Trophoblast cell (in vitro differentiated cells and primary cell): ENCODE results near the gene SIRPD.

ENCODE experiments used
- DNase-seq, 2 donors: peaks; one replicate each; pipeline ENCODE4 v3.0.0-alpha.2; 2016
- H2AFZ ChIP-seq: 2 replicates; pipeline ENCODE4 v1.6.1; 2013; ENCODE audit warnings: low read length, moderate library complexity, mild to moderate bottlenecking; ENCODE audit not compliant: insufficient read depth, poor library complexity
- H2AK5ac ChIP-seq: 2 replicates; pipeline ENCODE4 v1.6.1; 2013; ENCODE audit warnings: mild to moderate bottlenecking, low read length
- H2BK120ac ChIP-seq: 2 replicates; pipeline ENCODE4 v1.6.1; 2013; ENCODE audit warnings: low read length, mild to moderate bottlenecking, moderate library complexity; ENCODE audit not compliant: insufficient read depth, poor library complexity
- H2BK12ac ChIP-seq: 2 replicates; pipeline ENCODE4 v1.6.1; 2013; ENCODE audit warnings: mild to moderate bottlenecking, low read length, moderate library complexity
- H2BK5ac ChIP-seq: 2 replicates; pipeline ENCODE4 v1.6.1; 2013; ENCODE audit warnings: low read length, low read depth, moderate library complexity, mild to moderate bottlenecking; ENCODE audit not compliant: poor library complexity
- H3K14ac ChIP-seq: 2 replicates; pipeline ENCODE4 v1.6.1; 2013; ENCODE audit warnings: mild to moderate bottlenecking, low read length
- H3K18ac ChIP-seq: 2 replicates; pipeline ENCODE4 v1.6.1; 2013; ENCODE audit warnings: mild to moderate bottlenecking, low read length
- H3K23ac ChIP-seq: 2 replicates; pipeline ENCODE4 v1.6.1; 2013; ENCODE audit warnings: low read length
- H3K27ac ChIP-seq: 2 replicates; pipeline ENCODE4 v1.5.1; 2013; ENCODE audit warnings: low read depth, mild to moderate bottlenecking, inconsistent platforms, low read length, moderate library complexity
- H3K27me3 ChIP-seq: 2 replicates; pipeline ENCODE4 v1.6.1; 2013; ENCODE audit warnings: inconsistent platforms, mild to moderate bottlenecking, low read length, moderate library complexity; ENCODE audit not compliant: insufficient read depth
- H3K36me3 ChIP-seq, 2 experiments: 1 replicate in 1 of 2; 2 replicates in 1 of 2; pipeline ENCODE4 v1.6.1; 2013; ENCODE audit warnings: low read length in 2 of 2, mild to moderate bottlenecking in 2 of 2, moderate library complexity in 1 of 2; ENCODE audit not compliant: insufficient read depth in 2 of 2, control insufficient read depth in 1 of 2
- H3K4ac ChIP-seq: 2 replicates; pipeline ENCODE4 v1.6.1; 2013; ENCODE audit warnings: low read depth, mild to moderate bottlenecking, low read length, moderate library complexity
- H3K4me1 ChIP-seq, 2 experiments: 1 replicate in 1 of 2; 2 replicates in 1 of 2; pipeline ENCODE4 v1.6.1; 2013; ENCODE audit warnings: low read length in 2 of 2, mild to moderate bottlenecking in 2 of 2, moderate library complexity in 1 of 2; ENCODE audit not compliant: insufficient read depth in 2 of 2, control insufficient read depth in 1 of 2
- H3K4me2 ChIP-seq: 2 replicates; pipeline ENCODE4 v1.6.1; 2013; ENCODE audit warnings: inconsistent platforms, mild to moderate bottlenecking, low read length, moderate library complexity
- H3K4me3 ChIP-seq: 2 replicates; pipeline ENCODE4 v1.5.1; 2013; ENCODE audit warnings: mild to moderate bottlenecking, low read depth, low read length, inconsistent platforms
- H3K79me1 ChIP-seq: one replicate; pipeline ENCODE4 v1.6.1; 2013; ENCODE audit warnings: low read length
- H3K79me2 ChIP-seq: 2 replicates; pipeline ENCODE4 v1.6.1; 2013; ENCODE audit warnings: low read length, mild to moderate bottlenecking; ENCODE audit not compliant: control insufficient read depth, insufficient read depth, poor library complexity
- H3K9ac ChIP-seq: 2 replicates; pipeline ENCODE4 v1.6.1; 2013; ENCODE audit warnings: mild to moderate bottlenecking, low read length
- H3K9me3 ChIP-seq: 2 replicates; pipeline ENCODE4 v1.6.1; 2013; ENCODE audit warnings: low read depth, mild to moderate bottlenecking, control low read depth, inconsistent platforms, low read length; ENCODE audit not compliant: insufficient read depth
- H4K12ac ChIP-seq: 2 replicates; pipeline ENCODE4 v1.6.1; 2013; ENCODE audit warnings: low read depth, mild to moderate bottlenecking, low read length, moderate library complexity
- H4K8ac ChIP-seq: 2 replicates; pipeline ENCODE4 v1.6.1; 2013; ENCODE audit warnings: low read depth, mild to moderate bottlenecking, low read length, moderate library complexity
- H4K91ac ChIP-seq: one replicate; pipeline ENCODE4 v1.6.1; 2013; ENCODE audit warnings: low read depth, mild to moderate bottlenecking, low read length, moderate library complexity
- WGBS: extraction: QIAGEN DNeasy Blood & Tissue Kit; methylation state at CpG from one replicate; pipeline ENCODE4 v1.1.7; 2013; ENCODE audit warnings: missing lambda C conversion rate; ENCODE audit not compliant: insufficient read length, insufficient coverage; ENCODE audit errors: extremely low coverage; 5-methylcytosine and 5-hydroxymethylcytosine counted together

The SIRPD gene

GRCh38 chr20:1563598-1563997, 6.1 kb upstream of the SIRPD start:
- no peak overlapping the region for H4K91ac ChIP-seq
- no peaks in the 10 kb centered on the region for H3K4me1 ChIP-seq
- H3K4me2 ChIP-seq, result no peak overlapping the region
- H3K9me3 ChIP-seq, result no peaks in the 10 kb centered on the region
- no peak overlapping the region for H2BK120ac ChIP-seq
- no peak overlapping the region for H4K8ac ChIP-seq
- no peak overlapping the region for H3K18ac ChIP-seq
- no peak overlapping the region for H2BK5ac ChIP-seq
- DNase-seq, result peak in 1 of 2 donors; percentile 0
- WGBS, result no CpG with 5 or more reads among the region's 2 CpGs
- no peaks in the 10 kb centered on the region for H3K79me2 ChIP-seq
- H3K36me3 ChIP-seq, result no peaks in the 10 kb centered on the region
- no peak overlapping the region for H4K12ac ChIP-seq
- H2BK12ac ChIP-seq, result no peak overlapping the region
- H3K4me3 ChIP-seq, result no peak overlapping the region
- H3K27ac ChIP-seq, result no peak overlapping the region
- H3K4ac ChIP-seq, result no peak overlapping the region
- H2AK5ac ChIP-seq, result no peak overlapping the region
- H3K14ac ChIP-seq, result no peak overlapping the region
- H3K27me3 ChIP-seq, result no peaks in the 10 kb centered on the region
- H3K9ac ChIP-seq, result no peak overlapping the region
- H3K79me1 ChIP-seq, result no peaks in the 10 kb centered on the region
- H2AFZ ChIP-seq, result no peak overlapping the region
- no peak overlapping the region for H3K23ac ChIP-seq

- H3K79me2 ChIP-seq, result no peaks in the 10 kb centered on the region
- H3K27me3 ChIP-seq, result no peaks in the 10 kb centered on the region
- H2BK120ac ChIP-seq, result no peak overlapping the region
- H2BK5ac ChIP-seq, result no peak overlapping the region
- H2AFZ ChIP-seq, result no peak overlapping the region
- H3K23ac ChIP-seq, result no peak overlapping the region
- H3K27ac ChIP-seq, result no peak overlapping the region
- no peaks in the 10 kb centered on the region for H3K9me3 ChIP-seq
- no peak overlapping the region for H3K4me3 ChIP-seq
- no peak overlapping the region for H4K8ac ChIP-seq
- WGBS, result no CpG with 5 or more reads among the region's 2 CpGs
- H3K18ac ChIP-seq, result no peak overlapping the region
- no peaks in the 10 kb centered on the region for H3K36me3 ChIP-seq
- H3K4me2 ChIP-seq, result no peak overlapping the region
- no peak overlapping the region for H3K9ac ChIP-seq
- DNase-seq, result peak in 1 of 2 donors; percentile 1
- no peaks in the 10 kb centered on the region for H3K4me1 ChIP-seq
- no peak overlapping the region for H4K12ac ChIP-seq
- no peak overlapping the region for H4K91ac ChIP-seq
- no peaks in the 10 kb centered on the region for H3K79me1 ChIP-seq
- H3K14ac ChIP-seq, result no peak overlapping the region
- H3K4ac ChIP-seq, result no peak overlapping the region
- no peak overlapping the region for H2AK5ac ChIP-seq
- H2BK12ac ChIP-seq, result no peak overlapping the region
These were observed 5.1 kb upstream of the SIRPD start for GRCh38 chr20:1562622-1563021.

- no peak overlapping the region for H3K4me3 ChIP-seq
- H3K4me1 ChIP-seq, result no peaks in the 10 kb centered on the region
- no peak overlapping the region for H2AK5ac ChIP-seq
- H2BK120ac ChIP-seq, result no peak overlapping the region
- no peak overlapping the region for H3K4me2 ChIP-seq
- no CpG with 5 or more reads among the region's 2 CpGs for WGBS
- H3K4ac ChIP-seq, result no peak overlapping the region
- no peak overlapping the region for H2BK5ac ChIP-seq
- no peaks in the 10 kb centered on the region for H3K36me3 ChIP-seq
- H3K27ac ChIP-seq, result no peak overlapping the region
- no peaks in the 10 kb centered on the region for H3K9me3 ChIP-seq
- H3K9ac ChIP-seq, result no peak overlapping the region
- no peaks in the 10 kb centered on the region for H3K79me2 ChIP-seq
- H4K91ac ChIP-seq, result no peak overlapping the region
- H2BK12ac ChIP-seq, result no peak overlapping the region
- H3K14ac ChIP-seq, result no peak overlapping the region
- no peak overlapping the region for H2AFZ ChIP-seq
- H3K23ac ChIP-seq, result no peak overlapping the region
- no peaks in the 10 kb centered on the region for H3K79me1 ChIP-seq
- peak in 1 of 2 donors; percentile 0 for DNase-seq
- no peak overlapping the region for H4K8ac ChIP-seq
- H4K12ac ChIP-seq, result no peak overlapping the region
- H3K27me3 ChIP-seq, result no peaks in the 10 kb centered on the region
- no peak overlapping the region for H3K18ac ChIP-seq
These were observed 3.8 kb upstream of the SIRPD start for GRCh38 chr20:1561350-1561749.

- Histone ChIP-seq H3K79me2 (no peaks in the 10 kb centered on the region), H3K4me3 (no peak overlapping the region), H4K8ac (no peak overlapping the region), H3K9ac (no peak overlapping the region), H3K27me3 (no peaks in the 10 kb centered on the region), H3K4me1 (no peaks in the 10 kb centered on the region), H3K79me1 (no peaks in the 10 kb centered on the region), H2BK120ac (no peak overlapping the region), H3K27ac (no peak overlapping the region), H3K4me2 (no peak overlapping the region), H2AK5ac (no peak overlapping the region), H4K91ac (no peak overlapping the region), H2AFZ (no peak overlapping the region), H3K18ac (no peak overlapping the region), H4K12ac (no peak overlapping the region), H3K36me3 (no peaks in the 10 kb centered on the region), H2BK5ac (no peak overlapping the region), H3K14ac (no peak overlapping the region), H3K9me3 (no peaks in the 10 kb centered on the region), H2BK12ac (no peak overlapping the region), H3K4ac (no peak overlapping the region), H3K23ac (no peak overlapping the region)
- DNase-seq, result no peak
These were observed 1.6 kb downstream of the SIRPD start for GRCh38 chr20:1555952-1556351.
